PC-9 (cell line): ENCODE data around the gene ARHGAP22.

ENCODE experiments used
- EZH2 ChIP-seq: fragments of 200-600 bp; sonication (generic); IDR thresholded peaks from 2 replicates; pipeline ENCODE4 v1.8.0; 2017; ENCODE audit warnings: antibody characterized with exemption, low read depth
- TF ChIP-seq, protein P1 (sequence below): fragments of 200-600 bp; sonication (generic); conservative IDR thresholded peaks from 2 replicates; pipeline ENCODE4 v1.6.1; 2017; ENCODE audit warnings: mixed run types, antibody characterized with exemption, mild to moderate bottlenecking, moderate library complexity

- no peak for TF ChIP-seq EZH2
- TF ChIP-seq, protein P1, sequence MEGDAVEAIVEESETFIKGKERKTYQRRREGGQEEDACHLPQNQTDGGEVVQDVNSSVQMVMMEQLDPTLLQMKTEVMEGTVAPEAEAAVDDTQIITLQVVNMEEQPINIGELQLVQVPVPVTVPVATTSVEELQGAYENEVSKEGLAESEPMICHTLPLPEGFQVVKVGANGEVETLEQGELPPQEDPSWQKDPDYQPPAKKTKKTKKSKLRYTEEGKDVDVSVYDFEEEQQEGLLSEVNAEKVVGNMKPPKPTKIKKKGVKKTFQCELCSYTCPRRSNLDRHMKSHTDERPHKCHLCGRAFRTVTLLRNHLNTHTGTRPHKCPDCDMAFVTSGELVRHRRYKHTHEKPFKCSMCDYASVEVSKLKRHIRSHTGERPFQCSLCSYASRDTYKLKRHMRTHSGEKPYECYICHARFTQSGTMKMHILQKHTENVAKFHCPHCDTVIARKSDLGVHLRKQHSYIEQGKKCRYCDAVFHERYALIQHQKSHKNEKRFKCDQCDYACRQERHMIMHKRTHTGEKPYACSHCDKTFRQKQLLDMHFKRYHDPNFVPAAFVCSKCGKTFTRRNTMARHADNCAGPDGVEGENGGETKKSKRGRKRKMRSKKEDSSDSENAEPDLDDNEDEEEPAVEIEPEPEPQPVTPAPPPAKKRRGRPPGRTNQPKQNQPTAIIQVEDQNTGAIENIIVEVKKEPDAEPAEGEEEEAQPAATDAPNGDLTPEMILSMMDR, result no peak
These were observed 138.1 kb downstream of the ARHGAP22 start for GRCh38 chr10:48466611-48467240.
